ENCODE data around the gene MIPEP.
"Not testable (repeated sequence)": the region's sequence is repeated elsewhere in the genome, so short reads cannot be mapped to it uniquely, and the experiment has no call there.

Gene MIPEP

GRCh38 chr13:23776698-23777574 lies 112.3 kb downstream of the MIPEP start:
- no peak for DNase-seq (ENCODE audit: low read depth in 2 of 2)

GRCh38 chr13:23772717-23773116 lies 116.5 kb downstream of the MIPEP start:
- no peak for DNase-seq (ENCODE audit: low read depth in 2 of 2)

- DNase-seq (ENCODE audit: low read depth in 2 of 2), result no peak
These were observed 117.2 kb downstream of the MIPEP start for GRCh38 chr13:23771956-23772355.

DNA sequence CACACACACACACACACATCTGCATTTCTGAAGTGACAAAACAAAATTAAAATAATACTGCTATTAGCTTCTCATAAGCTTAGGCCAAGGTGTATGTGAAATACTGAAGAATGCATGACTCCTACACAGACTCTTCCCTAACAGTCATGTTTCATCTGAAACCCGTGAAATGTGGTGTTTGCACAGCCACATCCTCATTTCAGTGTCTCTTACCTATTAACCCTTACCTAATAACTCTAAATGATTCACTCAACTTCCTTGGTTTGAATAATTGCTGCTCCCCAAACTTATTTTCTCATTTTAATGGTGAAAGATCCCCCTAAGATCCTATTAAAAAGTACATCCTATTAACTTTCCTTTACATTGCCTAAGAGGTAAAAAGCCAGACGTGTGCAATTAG lies 117.6 kb downstream of the MIPEP start:
- no peak for DNase-seq (ENCODE audit: low read depth in 2 of 2)

- DNase-seq (ENCODE audit: low read depth in 2 of 2), result no peak
These were observed 118.2 kb downstream of the MIPEP start for GRCh38 chr13:23770973-23771372.

- no peak for DNase-seq (ENCODE audit: low read depth in 2 of 2)
These were observed 118.8 kb downstream of the MIPEP start for GRCh38 chr13:23770428-23770827.

- DNase-seq (ENCODE audit: low read depth in 2 of 2), result no peak
These were observed 119.8 kb downstream of the MIPEP start for GRCh38 chr13:23769401-23769800.

DNA sequence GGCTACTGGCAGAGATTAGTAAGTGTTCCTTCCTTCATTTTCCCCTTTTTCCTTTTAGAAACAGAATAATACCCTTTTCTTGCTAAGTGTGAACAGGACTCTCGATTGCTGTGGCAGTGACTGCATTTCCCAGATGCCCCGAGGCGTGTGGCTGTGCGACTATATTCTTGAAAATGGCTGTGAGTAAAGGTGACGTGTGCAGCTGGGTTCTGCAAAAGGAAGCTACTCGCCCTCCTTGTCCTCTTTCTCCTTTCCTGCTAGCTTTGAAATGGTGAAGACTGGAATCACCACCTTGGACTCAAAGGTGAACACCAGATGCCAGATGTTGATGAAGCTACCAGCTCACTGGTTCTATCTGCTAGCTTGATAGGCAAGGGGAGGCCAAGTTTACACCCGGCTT lies 121.4 kb downstream of the MIPEP start:
- DNase-seq (ENCODE audit: low read depth in 2 of 2), result no peak

DNA sequence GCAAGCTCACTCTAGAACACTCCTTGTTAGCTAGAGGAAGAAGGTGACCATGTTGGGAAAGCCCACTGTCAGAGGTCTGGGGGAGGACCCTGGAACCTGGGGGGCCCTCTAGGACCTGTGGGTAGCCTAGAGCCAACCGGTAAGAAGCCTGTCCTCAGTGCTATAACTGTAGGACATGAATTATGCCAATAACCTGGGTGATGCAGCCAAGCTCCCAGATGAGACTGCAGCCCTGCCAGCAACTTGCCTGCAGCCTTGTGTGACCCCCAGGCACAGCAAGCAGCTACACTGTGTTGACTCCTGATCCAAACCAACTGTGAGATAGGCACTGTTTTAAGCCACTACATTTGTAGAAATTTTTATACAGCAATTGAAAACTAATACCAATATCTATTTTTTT lies 122.3 kb downstream of the MIPEP start:
- no peak for DNase-seq (ENCODE audit: low read depth in 2 of 2)

GRCh38 chr13:23766283-23766682 lies 122.9 kb downstream of the MIPEP start:
- no peak for DNase-seq (ENCODE audit: low read depth in 2 of 2)

DNA sequence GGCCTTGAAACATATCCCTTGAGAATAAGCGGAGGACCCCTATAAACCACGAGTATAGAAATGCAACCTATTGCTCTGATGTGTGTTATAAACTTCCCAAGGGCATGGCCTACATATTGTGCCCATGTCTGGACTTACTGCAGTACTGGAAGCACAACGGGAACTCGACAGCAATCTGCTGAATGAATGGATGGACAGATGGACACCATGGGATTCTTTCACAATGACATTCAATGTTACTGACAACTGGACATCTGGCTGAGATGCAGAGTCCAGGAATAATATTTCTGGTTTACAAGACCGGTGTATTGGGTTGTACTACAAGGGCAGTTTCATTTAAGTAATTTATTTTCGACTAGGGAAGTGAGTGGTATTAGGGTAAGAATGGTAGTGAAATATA lies 123.7 kb downstream of the MIPEP start:
- DNase-seq (ENCODE audit: low read depth in 2 of 2), result no peak

- no peak for DNase-seq (ENCODE audit: low read depth in 2 of 2)
These were observed 125.9 kb downstream of the MIPEP start for GRCh38 chr13:23763318-23763717.

GRCh38 chr13:23761760-23762159 lies 127.4 kb downstream of the MIPEP start:
- not testable (repeated sequence) for DNase-seq (ENCODE audit: low read depth in 2 of 2)

- no peak for DNase-seq (ENCODE audit: low read depth in 2 of 2)
These were observed 129.2 kb downstream of the MIPEP start for GRCh38 chr13:23760000-23760399.

DNA sequence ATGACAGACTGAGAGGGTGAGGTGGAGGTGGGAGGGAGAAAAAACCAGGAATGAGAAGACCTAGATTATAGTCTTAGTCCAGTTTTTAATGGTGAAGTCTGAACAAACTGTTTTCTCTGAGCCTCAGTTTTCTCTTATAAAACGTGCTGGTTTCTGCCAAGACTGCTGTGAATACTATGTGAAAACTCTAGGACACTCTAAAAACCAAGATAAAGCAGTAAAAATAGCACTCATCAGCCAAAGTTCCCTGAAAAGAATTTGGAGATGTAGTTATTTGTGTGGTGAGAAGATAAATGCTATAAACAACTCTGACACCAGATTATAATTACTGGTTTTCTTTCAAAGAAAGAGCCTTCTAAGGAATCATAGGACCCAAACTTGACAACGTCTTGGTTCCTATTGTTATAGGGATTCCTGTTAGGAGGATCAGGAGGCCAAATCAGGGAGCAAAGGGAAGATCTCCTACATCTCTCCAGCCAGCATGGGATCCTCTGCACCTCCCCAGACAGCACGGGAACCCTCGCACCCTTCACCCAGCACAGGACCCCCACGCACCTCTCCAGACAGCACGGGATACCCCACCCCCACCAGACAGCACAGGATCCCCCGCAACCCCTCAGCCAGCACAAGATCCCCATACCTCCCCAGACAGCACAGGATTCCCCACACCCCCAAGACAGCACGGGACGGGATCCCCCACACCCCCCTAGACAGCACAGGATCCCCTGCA lies 130.2 kb downstream of the MIPEP start:
- DNase-seq (ENCODE audit: low read depth in 2 of 2), result no peak

GRCh38 chr13:23754997-23755396 lies 134.2 kb downstream of the MIPEP start:
- DNase-seq (ENCODE audit: low read depth in 2 of 2), result no peak

DNA sequence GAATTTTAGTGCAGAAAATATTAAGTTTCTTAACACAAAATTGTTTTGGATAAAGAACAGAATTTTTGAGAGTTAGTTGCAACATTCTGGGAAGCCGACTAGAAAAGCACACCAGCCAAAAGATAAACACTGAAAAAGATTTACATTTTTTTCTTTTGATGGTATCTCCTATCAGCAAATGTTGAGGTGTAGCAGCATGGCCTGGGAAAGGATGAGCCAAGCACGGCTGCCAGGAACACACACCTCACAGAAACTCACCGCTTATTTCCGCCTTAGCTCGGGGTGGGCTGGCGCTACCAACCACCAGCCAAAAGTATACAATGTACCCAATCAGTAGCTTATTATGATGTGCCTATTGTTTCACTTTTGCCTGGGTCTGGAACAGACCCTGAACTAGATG lies 134.7 kb downstream of the MIPEP start:
- DNase-seq (ENCODE audit: low read depth in 2 of 2), result no peak

GRCh38 chr13:23753458-23753857 lies 135.7 kb downstream of the MIPEP start:
- no peak for DNase-seq (ENCODE audit: low read depth in 2 of 2)

GRCh38 chr13:23752111-23753001 lies 136.8 kb downstream of the MIPEP start:
- DNase-seq (ENCODE audit: low read depth in 2 of 2), result no peak

- no peak for DNase-seq (ENCODE audit: low read depth in 2 of 2)
These were observed 138.0 kb downstream of the MIPEP start for GRCh38 chr13:23751195-23751594.

GRCh38 chr13:23750383-23751121 lies 138.6 kb downstream of the MIPEP start:
- no peak for DNase-seq (ENCODE audit: low read depth in 2 of 2)

All from fibroblast of skin of left biceps (primary cell).